ENCODE results near the gene DNM3. TPM values are rescaled to one million over a fixed set of nuclear protein-coding genes. Genes with fewer than 3 reads are reported as not detected.

DNM3 gene
- total and polyA plus RNA-seq, 10 of the 15 experiments (the other 5 are each of a cell fraction or from before 2014, with no cell fraction given), result 0.03 to 1.5 (median 0.08) TPM; not detected in 3

GRCh38 chr1:171801487-171801891 is 39.8 kb upstream of the DNM3 start:
- BruUV-seq (replicated peaks), result no TSS peak
- no peak overlapping the region for H3K4me2 ChIP-seq (ENCODE audit: control insufficient read depth, insufficient read depth)
- POLR2A ChIA-PET, result interaction anchor here (0.6 kb wide), 1 partner anchor 52 kb away, joined by 3 read pairs; no protein-coding TSS in a partner anchor
- no peak overlapping the region for H3K27ac ChIP-seq (ENCODE audit: control insufficient read depth, insufficient read depth)
- in situ Hi-C loops (cut with MboI), result no loop called here
- peaks cover 6 to 13% of the 10 kb centered on the region in 2 experiments for H3K36me3 ChIP-seq (ENCODE audit: control insufficient read depth in 2 of 2, insufficient read depth in 2 of 2, low read length in 1 of 2)
- CTCF ChIA-PET, result interaction anchor here (0.6 to 9.3 kb wide), 38 partner anchors 9 to 918 kb away, joined by 3 to 322 read pairs (median 4); partner anchors contain the start of genes PRRC2C and VAMP4
- no peaks in the 10 kb centered on the region for H3K9me3 ChIP-seq (replicated peaks; ENCODE audit: control insufficient read depth, insufficient read depth, low read length)
- peaks cover 7% of the 10 kb centered on the region for H3K4me1 ChIP-seq (ENCODE audit: control insufficient read depth, insufficient read depth, low read length)
- H3K79me2 ChIP-seq (ENCODE audit: control insufficient read depth, insufficient read depth, low read length), result no peaks in the 10 kb centered on the region
- H3K4me3 ChIP-seq, result no peak overlapping the region
- intact Hi-C loops (cut with micrococcal nuclease; ENCODE audit: unreplicated experiment), result loop anchor here (1.0 to 10.0 kb wide), 2 partner anchors 184 to 623 kb away; partner anchors contain the start of gene C1orf105
- RAD21 ChIA-PET (ENCODE audit: unreplicated experiment), result interaction anchor here (1.0 to 4.7 kb wide), 8 partner anchors 10 to 201 kb away, joined by 3 to 87 read pairs (median 8); partner anchors contain the start of gene METTL13
- no peak overlapping the region for H3K9ac ChIP-seq (ENCODE audit: control insufficient read depth, insufficient read depth, low read length)
- whole genome bisulfite sequencing (ENCODE audit: insufficient coverage, insufficient replicate concordance, low lambda C conversion rate, missing lambda C conversion rate), result 0% methylated on average over 2 of the region's 2 CpGs
- H4K20me1 ChIP-seq (ENCODE audit: control insufficient read depth, insufficient read depth), result no peaks in the 10 kb centered on the region
- ATAC-seq (peak; percentile 58), FAIRE-seq (peak; percentile 89), DNase-seq (ENCODE audit: low read depth, low spot score) (no peak)
- H3K27me3 ChIP-seq (replicated peaks in 1 of 2; ENCODE audit: control insufficient read depth in 2 of 2, insufficient read depth in 2 of 2, low read length in 1 of 2), result no peaks in the 10 kb centered on the region
- H2AFZ ChIP-seq (ENCODE audit: control insufficient read depth, low read depth, low read length), result no peak overlapping the region; the same call in 1 of the 2 replicates
- SMC1A ChIA-PET (ENCODE audit: uncharacterized antibody, unreplicated experiment), result interaction anchor here (0.5 to 8.7 kb wide), 14 partner anchors 9 to 317 kb away, joined by 3 to 142 read pairs (median 5); partner anchors contain the start of gene DNM3
- TF ChIP-seq JUNB (IDR thresholded peaks at IDR 0.05), result no peak
- TF ChIP-seq CREM (IDR thresholded peaks at IDR 0.05; ENCODE audit: low read depth), result no peak
- TF ChIP-seq NRF1 (conservative IDR thresholded peaks at IDR 0.05; ENCODE audit: low read depth, low read length), result no peak
- TF ChIP-seq RAD21 (IDR thresholded peaks at IDR 0.05; ENCODE audit: insufficient read depth, low read depth, low read length), result peak; percentile 80
- no peak for TF ChIP-seq STAT1 (conservative IDR thresholded peaks at IDR 0.05)
- peak; percentile 65; the same call in 1 of the 2 replicates for TF ChIP-seq SMC3 (IDR thresholded peaks at IDR 0.05; ENCODE audit: borderline replicate concordance, low read length)
- TF ChIP-seq GATAD2B (conservative IDR thresholded peaks at IDR 0.05; ENCODE audit: low read depth), result no peak
- no peak for TF ChIP-seq KDM1A (IDR thresholded peaks at IDR 0.05; ENCODE audit: borderline replicate concordance)
- no peak for TF ChIP-seq SREBF1 (IDR thresholded peaks at IDR 0.05; ENCODE audit: low read length)
- TF ChIP-seq HDAC2 (IDR thresholded peaks at IDR 0.05), result no peak
- TF ChIP-seq, protein P1, sequence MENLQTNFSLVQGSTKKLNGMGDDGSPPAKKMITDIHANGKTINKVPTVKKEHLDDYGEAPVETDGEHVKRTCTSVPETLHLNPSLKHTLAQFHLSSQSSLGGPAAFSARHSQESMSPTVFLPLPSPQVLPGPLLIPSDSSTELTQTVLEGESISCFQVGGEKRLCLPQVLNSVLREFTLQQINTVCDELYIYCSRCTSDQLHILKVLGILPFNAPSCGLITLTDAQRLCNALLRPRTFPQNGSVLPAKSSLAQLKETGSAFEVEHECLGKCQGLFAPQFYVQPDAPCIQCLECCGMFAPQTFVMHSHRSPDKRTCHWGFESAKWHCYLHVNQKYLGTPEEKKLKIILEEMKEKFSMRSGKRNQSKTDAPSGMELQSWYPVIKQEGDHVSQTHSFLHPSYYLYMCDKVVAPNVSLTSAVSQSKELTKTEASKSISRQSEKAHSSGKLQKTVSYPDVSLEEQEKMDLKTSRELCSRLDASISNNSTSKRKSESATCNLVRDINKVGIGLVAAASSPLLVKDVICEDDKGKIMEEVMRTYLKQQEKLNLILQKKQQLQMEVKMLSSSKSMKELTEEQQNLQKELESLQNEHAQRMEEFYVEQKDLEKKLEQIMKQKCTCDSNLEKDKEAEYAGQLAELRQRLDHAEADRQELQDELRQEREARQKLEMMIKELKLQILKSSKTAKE (IDR thresholded peaks at IDR 0.05; ENCODE audit: low read depth, poor library complexity, severe bottlenecking), result peak; percentile 15
- TF ChIP-seq HCFC1 (IDR thresholded peaks at IDR 0.05; ENCODE audit: low read length), result no peak
- no peak for TF ChIP-seq ATF3 (IDR thresholded peaks at IDR 0.05; ENCODE audit: borderline replicate concordance, extremely low read depth, low read depth, low read length)
- no peak for TF ChIP-seq RCOR1 (conservative IDR thresholded peaks at IDR 0.05; ENCODE audit: low read depth, low read length)
- TF ChIP-seq SMARCA5 (IDR thresholded peaks at IDR 0.05), result no peak
- no peak for TF ChIP-seq SRF (IDR thresholded peaks at IDR 0.05; ENCODE audit: low read depth in 2 of 2, low read length in 2 of 2)
- TF ChIP-seq, protein P2, sequence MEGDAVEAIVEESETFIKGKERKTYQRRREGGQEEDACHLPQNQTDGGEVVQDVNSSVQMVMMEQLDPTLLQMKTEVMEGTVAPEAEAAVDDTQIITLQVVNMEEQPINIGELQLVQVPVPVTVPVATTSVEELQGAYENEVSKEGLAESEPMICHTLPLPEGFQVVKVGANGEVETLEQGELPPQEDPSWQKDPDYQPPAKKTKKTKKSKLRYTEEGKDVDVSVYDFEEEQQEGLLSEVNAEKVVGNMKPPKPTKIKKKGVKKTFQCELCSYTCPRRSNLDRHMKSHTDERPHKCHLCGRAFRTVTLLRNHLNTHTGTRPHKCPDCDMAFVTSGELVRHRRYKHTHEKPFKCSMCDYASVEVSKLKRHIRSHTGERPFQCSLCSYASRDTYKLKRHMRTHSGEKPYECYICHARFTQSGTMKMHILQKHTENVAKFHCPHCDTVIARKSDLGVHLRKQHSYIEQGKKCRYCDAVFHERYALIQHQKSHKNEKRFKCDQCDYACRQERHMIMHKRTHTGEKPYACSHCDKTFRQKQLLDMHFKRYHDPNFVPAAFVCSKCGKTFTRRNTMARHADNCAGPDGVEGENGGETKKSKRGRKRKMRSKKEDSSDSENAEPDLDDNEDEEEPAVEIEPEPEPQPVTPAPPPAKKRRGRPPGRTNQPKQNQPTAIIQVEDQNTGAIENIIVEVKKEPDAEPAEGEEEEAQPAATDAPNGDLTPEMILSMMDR (IDR thresholded peaks at IDR 0.05 in 2 of 3, conservative IDR thresholded peaks at IDR 0.05 in 1 of 3; ENCODE audit: control insufficient read depth in 2 of 3, extremely low read depth in 1 of 3, insufficient read depth in 1 of 3, low read depth in 3 of 3, low read length in 3 of 3), result peak; percentile 71 to 72 (median 72)
- no peak for TF ChIP-seq SMAD5 (IDR thresholded peaks at IDR 0.05; ENCODE audit: low read depth)
- TF ChIP-seq, protein P3, sequence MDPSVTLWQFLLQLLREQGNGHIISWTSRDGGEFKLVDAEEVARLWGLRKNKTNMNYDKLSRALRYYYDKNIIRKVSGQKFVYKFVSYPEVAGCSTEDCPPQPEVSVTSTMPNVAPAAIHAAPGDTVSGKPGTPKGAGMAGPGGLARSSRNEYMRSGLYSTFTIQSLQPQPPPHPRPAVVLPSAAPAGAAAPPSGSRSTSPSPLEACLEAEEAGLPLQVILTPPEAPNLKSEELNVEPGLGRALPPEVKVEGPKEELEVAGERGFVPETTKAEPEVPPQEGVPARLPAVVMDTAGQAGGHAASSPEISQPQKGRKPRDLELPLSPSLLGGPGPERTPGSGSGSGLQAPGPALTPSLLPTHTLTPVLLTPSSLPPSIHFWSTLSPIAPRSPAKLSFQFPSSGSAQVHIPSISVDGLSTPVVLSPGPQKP (IDR thresholded peaks at IDR 0.05; ENCODE audit: low read depth, low read length), result no peak

Measured in GM12878 (cell line).